Ishikawa (cell line): ENCODE measurements around the gene CCNK.

Source experiments
- EP300 ChIP-seq: IDR thresholded peaks from 2 replicates; pipeline ENCODE4 v1.6.1; 2012; ENCODE audit warnings: borderline replicate concordance
- FOXM1 ChIP-seq: IDR thresholded peaks from 2 replicates; pipeline ENCODE4 v1.6.1; 2012; ENCODE audit warnings: low read depth, borderline replicate concordance
- RAD21 ChIP-seq: IDR thresholded peaks from 2 replicates; pipeline ENCODE4 v1.6.1; 2012; ENCODE audit warnings: low read depth
- ZBTB7A ChIP-seq: IDR thresholded peaks from 2 replicates; pipeline ENCODE4 v1.6.1; 2012; ENCODE audit warnings: low read depth
- TF ChIP-seq, protein P1 (sequence below): IDR thresholded peaks from 2 replicates; pipeline ENCODE4 v1.6.1; 2012; ENCODE audit warnings: low read depth, mild to moderate bottlenecking
- TF ChIP-seq, protein P2 (sequence below): IDR thresholded peaks from 2 replicates; pipeline ENCODE4 v1.6.1; 2012

DNA sequence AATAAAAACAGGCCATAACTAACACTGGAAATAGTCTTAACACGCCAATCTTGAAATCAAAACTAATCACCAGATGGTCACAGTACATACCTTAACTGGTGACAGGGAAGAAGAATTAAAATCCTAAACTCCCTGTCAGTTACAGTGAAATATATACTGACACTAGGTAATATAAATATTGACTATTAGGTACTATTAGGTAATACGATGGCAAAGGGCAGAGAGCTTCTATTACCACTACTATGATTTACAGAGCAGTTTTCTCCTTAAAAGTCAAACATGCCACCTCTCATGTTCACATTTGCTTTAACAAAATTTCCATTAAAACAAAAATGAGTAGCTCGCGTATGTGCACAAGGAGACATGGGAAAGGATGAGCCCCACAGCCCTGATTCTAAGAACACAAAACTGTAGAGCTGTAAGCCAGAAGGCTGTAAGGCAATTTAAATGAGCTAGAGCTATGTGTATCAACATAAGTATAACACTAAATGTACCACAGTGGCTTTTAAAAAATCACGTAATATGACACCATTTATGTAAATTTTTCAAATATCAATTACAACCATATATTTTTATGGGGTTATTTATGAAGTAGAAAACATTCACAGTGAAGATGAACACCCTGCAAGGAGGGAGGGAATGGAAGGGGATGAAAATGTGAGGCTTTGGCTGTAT, 19.7 kb upstream of the CCNK start:
- TF ChIP-seq, protein P1, sequence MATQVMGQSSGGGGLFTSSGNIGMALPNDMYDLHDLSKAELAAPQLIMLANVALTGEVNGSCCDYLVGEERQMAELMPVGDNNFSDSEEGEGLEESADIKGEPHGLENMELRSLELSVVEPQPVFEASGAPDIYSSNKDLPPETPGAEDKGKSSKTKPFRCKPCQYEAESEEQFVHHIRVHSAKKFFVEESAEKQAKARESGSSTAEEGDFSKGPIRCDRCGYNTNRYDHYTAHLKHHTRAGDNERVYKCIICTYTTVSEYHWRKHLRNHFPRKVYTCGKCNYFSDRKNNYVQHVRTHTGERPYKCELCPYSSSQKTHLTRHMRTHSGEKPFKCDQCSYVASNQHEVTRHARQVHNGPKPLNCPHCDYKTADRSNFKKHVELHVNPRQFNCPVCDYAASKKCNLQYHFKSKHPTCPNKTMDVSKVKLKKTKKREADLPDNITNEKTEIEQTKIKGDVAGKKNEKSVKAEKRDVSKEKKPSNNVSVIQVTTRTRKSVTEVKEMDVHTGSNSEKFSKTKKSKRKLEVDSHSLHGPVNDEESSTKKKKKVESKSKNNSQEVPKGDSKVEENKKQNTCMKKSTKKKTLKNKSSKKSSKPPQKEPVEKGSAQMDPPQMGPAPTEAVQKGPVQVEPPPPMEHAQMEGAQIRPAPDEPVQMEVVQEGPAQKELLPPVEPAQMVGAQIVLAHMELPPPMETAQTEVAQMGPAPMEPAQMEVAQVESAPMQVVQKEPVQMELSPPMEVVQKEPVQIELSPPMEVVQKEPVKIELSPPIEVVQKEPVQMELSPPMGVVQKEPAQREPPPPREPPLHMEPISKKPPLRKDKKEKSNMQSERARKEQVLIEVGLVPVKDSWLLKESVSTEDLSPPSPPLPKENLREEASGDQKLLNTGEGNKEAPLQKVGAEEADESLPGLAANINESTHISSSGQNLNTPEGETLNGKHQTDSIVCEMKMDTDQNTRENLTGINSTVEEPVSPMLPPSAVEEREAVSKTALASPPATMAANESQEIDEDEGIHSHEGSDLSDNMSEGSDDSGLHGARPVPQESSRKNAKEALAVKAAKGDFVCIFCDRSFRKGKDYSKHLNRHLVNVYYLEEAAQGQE, result no peak
- TF ChIP-seq EP300 (no peak), RAD21 (no peak), FOXM1 (no peak), ZBTB7A (no peak)
- TF ChIP-seq, protein P2, sequence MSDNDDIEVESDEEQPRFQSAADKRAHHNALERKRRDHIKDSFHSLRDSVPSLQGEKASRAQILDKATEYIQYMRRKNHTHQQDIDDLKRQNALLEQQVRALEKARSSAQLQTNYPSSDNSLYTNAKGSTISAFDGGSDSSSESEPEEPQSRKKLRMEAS, result no peak
